GM19324 (cell line): ENCODE measurements around the gene MLX.
A peak's percentile ranks its signal among the peaks of the same experiment; 100 is the strongest.
"Not testable (repeated sequence)": the region's sequence is repeated elsewhere in the genome, so short reads cannot be mapped to it uniquely, and the experiment has no call there.

ENCODE experiments used
- ATAC-seq: cut with Tn5 transposase; IDR thresholded peaks from one replicate; pipeline ENCODE4 v1.9.1; 2021; ENCODE audit warnings: mild to moderate bottlenecking, moderate library complexity; ENCODE audit not compliant: unreplicated experiment, low FRiP score

MLX gene

GRCh38 chr17:42613699-42614295 is 46.9 kb downstream of the MLX start:
- ATAC-seq = no peak

GRCh38 chr17:42617956-42618431 is 51.1 kb downstream of the MLX start:
- peak; percentile 27 for ATAC-seq

GRCh38 chr17:42618442-42619150 is 51.7 kb downstream of the MLX start:
- peak; percentile 63 for ATAC-seq

GRCh38 chr17:42621987-42622386 is 55.1 kb downstream of the MLX start:
- ATAC-seq = not testable (repeated sequence)
